HAP-1 (cell line): Measurements from ENCODE around the gene EGFLAM.
"Not testable (repeated sequence)": the region's sequence is repeated elsewhere in the genome, so short reads cannot be mapped to it uniquely, and the experiment has no call there.

Source experiments
- DNase-seq, 2 experiments: peaks; one replicate each; pipeline ENCODE4 v3.0.0-alpha.2; 2016 to 2020; ENCODE audit warnings: low spot score in 2 of 2
- H3K27me3 ChIP-seq: fragments of 250-450 bp; sonication (Bioruptor Pico); 2 replicates; pipeline ENCODE4 v1.5.1; 2020; ENCODE audit warnings: low read depth, mild to moderate bottlenecking, moderate library complexity
- H3K36me3 ChIP-seq: fragments of 250-450 bp; sonication (Bioruptor Pico); replicated peaks from 2 replicates; pipeline ENCODE4 v1.5.1; 2020; ENCODE audit warnings: mild to moderate bottlenecking
- H3K4me1 ChIP-seq: fragments of 250-450 bp; sonication (Bioruptor Pico); 2 replicates; pipeline ENCODE4 v1.5.1; 2020; ENCODE audit warnings: mild to moderate bottlenecking
- H3K4me3 ChIP-seq: fragments of 250-450 bp; sonication (Bioruptor Pico); 2 replicates; pipeline ENCODE4 v1.5.1; 2020; ENCODE audit warnings: mild to moderate bottlenecking, moderate library complexity
- H3K9me3 ChIP-seq: fragments of 250-450 bp; sonication (Bioruptor Pico); 2 replicates; pipeline ENCODE4 v1.5.1; 2020; ENCODE audit warnings: mild to moderate bottlenecking, moderate library complexity
- in situ Hi-C: fragments of 300-500 bp; cut with MboI; formaldehyde crosslinking; loops from 3 replicates; pipeline ENCODE4 v1.14.3; 2020; ENCODE audit warnings: low sequenced_read_pairs, inconsistent platforms, mixed read lengths

EGFLAM gene

DNA sequence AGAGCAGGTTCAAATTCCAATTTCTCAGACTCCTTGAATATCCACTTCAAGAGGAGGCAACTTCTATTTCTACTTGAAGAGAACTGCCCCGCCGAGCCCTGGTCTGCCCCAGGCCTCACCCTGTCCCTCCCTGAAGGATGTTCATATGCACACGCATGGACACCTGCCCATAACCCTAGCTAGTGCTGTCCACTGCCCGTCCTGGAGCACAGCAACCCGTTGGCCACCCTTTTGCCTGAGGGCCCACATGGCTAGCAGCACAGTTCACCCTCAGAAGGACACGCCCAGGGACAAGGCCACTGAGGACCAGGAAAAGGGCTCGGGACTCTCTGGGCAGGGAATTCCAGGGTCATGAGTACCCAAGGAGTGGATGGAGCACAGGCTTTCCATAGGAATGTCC is 63.6 kb downstream of the EGFLAM start:
- no peaks in the 10 kb centered on the region for H3K27me3 ChIP-seq
- no peaks in the 10 kb centered on the region for H3K9me3 ChIP-seq
- no peak overlapping the region for H3K4me3 ChIP-seq
- in situ Hi-C loops, result no loop called here
- DNase-seq, result no peak
- no peaks in the 10 kb centered on the region for H3K36me3 ChIP-seq
- no peaks in the 10 kb centered on the region for H3K4me1 ChIP-seq

DNA sequence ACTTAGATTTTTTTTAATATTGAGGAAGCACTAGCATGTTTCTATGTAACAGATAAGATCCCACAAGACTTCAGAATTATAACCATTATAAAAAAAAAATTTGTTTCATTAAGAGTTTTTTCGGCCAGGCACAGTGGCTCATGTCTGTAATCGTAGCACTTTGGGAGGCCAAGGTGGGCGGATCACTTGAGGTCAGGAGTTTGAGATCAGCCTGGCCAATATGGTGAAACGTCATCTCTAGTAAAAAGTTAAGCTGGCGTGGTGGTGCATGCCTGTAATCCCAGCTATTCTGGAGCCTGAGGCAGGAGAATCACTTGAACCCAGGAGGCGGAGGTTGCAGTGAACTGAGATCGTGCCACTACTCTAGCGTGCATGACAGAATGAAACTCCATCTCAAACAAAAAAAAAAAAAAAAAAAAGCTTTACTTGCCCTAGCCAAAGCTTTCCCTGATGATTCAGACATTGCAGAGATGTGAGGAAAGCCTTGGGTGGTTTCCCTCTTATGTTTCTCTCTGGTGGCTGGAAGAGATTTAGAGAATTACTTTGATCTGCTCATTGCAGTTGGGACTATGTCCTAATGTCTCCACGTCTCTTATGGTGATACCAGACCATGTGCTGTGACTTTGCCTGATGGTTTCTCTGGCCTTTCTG is 65.4 kb downstream of the EGFLAM start:
- no peak overlapping the region for H3K4me3 ChIP-seq
- H3K36me3 ChIP-seq, result no peaks in the 10 kb centered on the region
- no peaks in the 10 kb centered on the region for H3K4me1 ChIP-seq
- in situ Hi-C loops, result no loop called here
- DNase-seq, result no peak
- H3K9me3 ChIP-seq, result no peaks in the 10 kb centered on the region
- H3K27me3 ChIP-seq, result no peaks in the 10 kb centered on the region

DNA sequence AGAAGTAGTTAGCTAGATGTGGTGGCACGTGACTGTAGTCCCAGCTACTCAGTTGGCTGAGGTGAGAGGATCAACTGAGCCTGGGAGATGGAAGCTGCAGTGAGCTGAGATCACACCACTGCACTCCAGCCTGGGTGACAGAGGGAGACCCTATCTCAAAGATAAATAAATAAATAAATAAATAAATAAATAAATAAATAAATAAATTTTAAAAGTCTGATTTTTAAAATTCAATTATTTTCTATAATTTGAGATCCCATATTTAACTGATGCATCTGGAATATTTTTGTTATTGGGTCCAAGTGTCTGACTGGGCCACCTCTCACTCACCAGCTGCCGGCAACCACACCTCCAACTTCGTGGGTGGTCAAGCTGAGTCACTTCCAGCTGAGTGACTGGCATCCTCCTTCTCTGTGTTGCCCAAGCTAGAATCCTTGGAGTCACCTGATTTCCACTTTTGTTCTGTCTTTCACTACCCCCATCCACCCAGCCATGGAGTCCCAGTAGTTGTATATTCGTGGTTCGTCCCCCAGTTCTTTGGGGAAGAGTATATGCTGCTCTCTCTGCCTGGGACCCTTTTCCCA is 70.9 kb downstream of the EGFLAM start:
- in situ Hi-C loops, result no loop called here
- H3K4me1 ChIP-seq, result no peaks in the 10 kb centered on the region
- no peak overlapping the region for H3K4me3 ChIP-seq
- H3K36me3 ChIP-seq, result no peaks in the 10 kb centered on the region
- no peaks in the 10 kb centered on the region for H3K27me3 ChIP-seq
- no peak for DNase-seq
- H3K9me3 ChIP-seq, result no peaks in the 10 kb centered on the region

DNA sequence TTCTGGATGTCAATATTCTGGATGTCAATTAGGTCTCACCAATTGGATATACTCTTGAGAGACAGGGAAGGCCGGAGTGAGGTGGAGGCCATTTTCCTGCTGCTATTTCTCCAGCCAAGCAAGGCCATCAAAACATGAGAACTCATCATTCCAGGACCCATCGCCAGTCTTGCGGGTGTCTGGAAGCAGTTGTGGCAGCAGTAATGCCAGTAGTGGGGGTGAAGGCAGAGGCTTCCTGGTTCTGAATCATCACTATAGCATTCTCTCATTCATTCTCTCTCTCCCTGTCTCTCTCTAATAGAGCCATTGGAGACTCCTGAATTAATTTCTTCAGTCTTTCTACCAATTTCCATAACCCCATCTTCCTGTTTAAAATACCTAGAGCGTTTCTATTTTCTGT is 71.8 kb downstream of the EGFLAM start:
- no peak for DNase-seq
- in situ Hi-C loops, result no loop called here
- H3K4me3 ChIP-seq, result no peak overlapping the region
- no peaks in the 10 kb centered on the region for H3K27me3 ChIP-seq
- H3K4me1 ChIP-seq, result no peaks in the 10 kb centered on the region
- no peaks in the 10 kb centered on the region for H3K9me3 ChIP-seq
- H3K36me3 ChIP-seq, result no peaks in the 10 kb centered on the region

DNA sequence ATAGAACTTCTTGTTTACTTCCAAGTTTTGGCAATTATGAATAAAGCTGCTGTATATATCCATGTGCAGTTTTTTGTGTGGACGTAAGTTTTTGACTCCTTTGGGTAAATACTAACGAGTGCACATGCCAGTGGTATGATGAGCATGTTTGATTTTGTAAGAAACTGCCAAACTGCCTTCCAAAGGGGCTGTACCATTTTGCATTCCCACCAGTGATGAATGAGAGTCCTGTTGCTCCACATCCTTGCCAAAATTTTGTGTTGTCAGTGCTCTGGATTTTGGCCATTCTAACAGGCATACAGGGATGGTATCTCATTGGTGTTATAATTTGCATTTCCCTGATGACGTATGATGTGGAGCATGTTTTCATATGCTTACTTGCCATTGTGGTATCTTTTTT is 73.5 kb downstream of the EGFLAM start:
- Histone ChIP-seq H3K27me3 (no peaks in the 10 kb centered on the region), H3K4me1 (no peaks in the 10 kb centered on the region), H3K9me3 (no peaks in the 10 kb centered on the region), H3K36me3 (no peaks in the 10 kb centered on the region), H3K4me3 (no peak overlapping the region)
- DNase-seq, result no peak
- in situ Hi-C loops, result no loop called here

DNA sequence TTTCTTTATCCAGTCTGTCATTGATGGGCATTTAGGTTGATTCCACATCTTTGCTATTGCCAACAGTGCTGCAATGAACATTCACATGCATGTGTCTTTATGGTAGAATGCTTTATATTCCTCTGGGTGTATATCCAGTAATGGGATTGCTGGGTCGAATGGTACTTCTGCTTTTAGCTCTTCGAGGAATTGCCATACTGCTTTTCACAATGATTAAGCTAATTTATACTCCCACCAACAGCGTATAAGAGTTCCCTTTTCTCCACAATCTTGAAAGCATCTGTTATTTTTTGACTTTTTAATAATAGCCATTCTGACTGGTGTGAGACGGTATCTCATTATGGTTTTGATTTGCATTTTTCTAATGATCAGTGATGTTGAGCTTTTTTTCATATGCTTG is 74.8 kb downstream of the EGFLAM start:
- H3K27me3 ChIP-seq, in situ Hi-C loops, H3K36me3 ChIP-seq, H3K4me3 ChIP-seq, H3K9me3 ChIP-seq, DNase-seq, H3K4me1 ChIP-seq: not testable (repeated sequence)

DNA sequence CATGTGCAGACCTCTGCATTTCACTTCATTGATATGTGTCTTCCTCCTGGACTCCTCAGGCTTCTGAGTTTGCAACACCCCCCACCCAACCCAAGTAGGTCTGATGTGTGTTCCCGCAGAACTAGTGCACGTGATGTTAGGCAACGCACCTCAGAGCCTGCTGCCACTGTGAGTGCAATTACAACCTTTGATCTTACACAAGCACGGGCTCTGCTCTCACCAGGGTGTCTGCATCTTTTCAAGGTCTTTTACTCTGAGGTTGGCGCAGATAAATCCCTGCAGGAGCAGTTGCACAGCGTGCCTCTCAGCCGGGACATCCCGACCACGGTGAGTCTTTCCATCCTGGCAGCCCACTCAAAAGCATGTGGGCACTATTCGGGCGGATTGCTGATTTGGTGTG is 80.1 kb downstream of the EGFLAM start:
- in situ Hi-C loops, result no loop called here
- no peak for DNase-seq
- H3K36me3 ChIP-seq, result no peaks in the 10 kb centered on the region

GRCh38 chr5:38339446-38339845 is 81.1 kb downstream of the EGFLAM start:
- no peaks in the 10 kb centered on the region for H3K4me1 ChIP-seq
- H3K4me3 ChIP-seq, result no peak overlapping the region
- H3K27me3 ChIP-seq, result 0 out of 2 replicates have a peak, but pooled peaks cover 2% of the 10 kb centered on the region
- H3K9me3 ChIP-seq, result no peaks in the 10 kb centered on the region
- no peak for DNase-seq
- no peaks in the 10 kb centered on the region for H3K36me3 ChIP-seq
- in situ Hi-C loops, result no loop called here

More for the DNA sequence above, 80.1 kb downstream of the EGFLAM start:
- Histone ChIP-seq H3K9me3 (no peaks in the 10 kb centered on the region), H3K27me3 (0 out of 2 replicates have a peak, but pooled peaks cover 2% of the 10 kb centered on the region), H3K4me1 (no peaks in the 10 kb centered on the region), H3K4me3 (no peak overlapping the region)

DNA sequence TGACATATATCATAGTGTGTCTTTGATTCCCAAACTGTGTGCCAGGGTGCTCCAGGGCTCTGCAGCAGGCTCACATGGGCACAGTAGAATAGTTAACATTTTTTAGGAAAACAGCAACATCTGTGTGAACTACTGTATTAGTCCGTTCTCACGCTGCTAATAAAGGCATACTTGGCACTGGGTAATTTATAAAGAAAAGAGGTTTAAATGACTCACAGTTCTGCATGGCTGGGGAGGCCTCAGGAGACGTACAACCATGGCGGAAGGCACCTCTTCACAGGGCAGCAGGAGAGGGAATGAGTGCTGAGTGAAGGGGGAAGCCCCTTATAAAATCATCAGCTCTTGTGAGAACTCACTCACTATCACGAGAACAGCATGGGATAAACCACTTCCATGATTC is 82.7 kb downstream of the EGFLAM start:
- no peaks in the 10 kb centered on the region for H3K9me3 ChIP-seq
- no peak overlapping the region for H3K4me3 ChIP-seq
- no peak for DNase-seq
- H3K27me3 ChIP-seq, result 0 out of 2 replicates have a peak, but pooled peaks cover 2% of the 10 kb centered on the region
- no peaks in the 10 kb centered on the region for H3K4me1 ChIP-seq
- H3K36me3 ChIP-seq, result no peaks in the 10 kb centered on the region
- in situ Hi-C loops, result no loop called here

GRCh38 chr5:38341641-38342040 is 83.3 kb downstream of the EGFLAM start:
- Histone ChIP-seq H3K9me3 (no peaks in the 10 kb centered on the region), H3K27me3 (0 out of 2 replicates have a peak, but pooled peaks cover 2% of the 10 kb centered on the region), H3K36me3 (no peaks in the 10 kb centered on the region), H3K4me3 (no peak overlapping the region), H3K4me1 (no peaks in the 10 kb centered on the region)
- in situ Hi-C loops, result no loop called here
- no peak for DNase-seq

GRCh38 chr5:38342261-38342660 is 83.9 kb downstream of the EGFLAM start:
- Histone ChIP-seq H3K4me3 (no peak overlapping the region), H3K36me3 (no peaks in the 10 kb centered on the region), H3K9me3 (no peaks in the 10 kb centered on the region), H3K4me1 (no peaks in the 10 kb centered on the region), H3K27me3 (0 out of 2 replicates have a peak, but pooled peaks cover 2% of the 10 kb centered on the region)
- in situ Hi-C loops, result no loop called here
- no peak for DNase-seq

DNA sequence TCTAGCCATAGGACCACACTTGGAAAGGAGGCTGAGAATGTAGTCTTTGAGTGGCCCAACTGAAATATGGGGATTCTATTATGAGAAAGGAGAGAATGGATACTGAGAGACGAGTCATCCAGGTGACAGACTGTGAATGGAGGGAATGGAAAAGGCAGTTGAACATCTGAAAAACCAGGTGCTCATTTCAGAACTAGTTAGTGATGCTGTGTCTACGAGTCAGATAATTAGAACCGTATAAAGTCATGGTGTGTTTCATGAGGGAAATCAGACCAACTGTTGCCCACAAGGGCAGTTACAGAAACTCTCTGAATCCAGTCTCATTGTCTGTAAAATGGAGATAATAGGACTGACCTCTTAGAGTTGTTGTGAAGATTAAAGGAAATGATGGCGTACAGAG is 86.5 kb downstream of the EGFLAM start:
- no peaks in the 10 kb centered on the region for H3K36me3 ChIP-seq
- no peak overlapping the region for H3K4me3 ChIP-seq
- H3K4me1 ChIP-seq, result no peaks in the 10 kb centered on the region
- in situ Hi-C loops, result no loop called here
- DNase-seq, result no peak
- H3K9me3 ChIP-seq, result no peaks in the 10 kb centered on the region
- H3K27me3 ChIP-seq, result 0 out of 2 replicates have a peak, but pooled peaks cover 2% of the 10 kb centered on the region

- no peak for DNase-seq
- no peak overlapping the region for H3K4me3 ChIP-seq
- 0 out of 2 replicates have a peak, but pooled peaks cover 2% of the 10 kb centered on the region for H3K27me3 ChIP-seq
- H3K4me1 ChIP-seq, result no peaks in the 10 kb centered on the region
- H3K9me3 ChIP-seq, result no peaks in the 10 kb centered on the region
- in situ Hi-C loops, result no loop called here
- H3K36me3 ChIP-seq, result no peaks in the 10 kb centered on the region
Measured at GRCh38 chr5:38346593-38346992, 88.2 kb downstream of the EGFLAM start.

- no peak overlapping the region for H3K4me3 ChIP-seq
- H3K4me1 ChIP-seq, result no peaks in the 10 kb centered on the region
- no peak for DNase-seq
- H3K36me3 ChIP-seq, result no peaks in the 10 kb centered on the region
- 0 out of 2 replicates have a peak, but pooled peaks cover 2% of the 10 kb centered on the region for H3K27me3 ChIP-seq
- no peaks in the 10 kb centered on the region for H3K9me3 ChIP-seq
- in situ Hi-C loops, result no loop called here
Measured at GRCh38 chr5:38347040-38347763, 88.8 kb downstream of the EGFLAM start.
